Inferior parietal cortex (tissue), 1 donor: ENCODE data around the gene TADA2A.
"Not testable (repeated sequence)": the region's sequence is repeated elsewhere in the genome, so short reads cannot be mapped to it uniquely, and the experiment has no call there.

Experiments
- DNase-seq: peaks from one replicate; pipeline ENCODE4 v3.0.0-alpha.2; 2016; ENCODE audit errors: extremely low spot score

The TADA2A gene

GRCh38 chr17:37399265-37399803 is 7.4 kb upstream of the TADA2A start:
- DNase-seq: no peak

GRCh38 chr17:37400505-37400904 is 6.2 kb upstream of the TADA2A start:
- DNase-seq: no peak

GRCh38 chr17:37405522-37405921 is 1.2 kb upstream of the TADA2A start:
- not testable (repeated sequence) for DNase-seq

- DNase-seq: no peak
These were observed 591 bp upstream of the TADA2A start for GRCh38 chr17:37405955-37406634.

GRCh38 chr17:37408145-37408479 is 1.4 kb downstream of the TADA2A start:
- DNase-seq: not testable (repeated sequence)

GRCh38 chr17:37410357-37410756 is 3.7 kb downstream of the TADA2A start:
- no peak for DNase-seq

GRCh38 chr17:37413875-37414519 is 7.3 kb downstream of the TADA2A start:
- no peak for DNase-seq

GRCh38 chr17:37417852-37418251 is 11.2 kb downstream of the TADA2A start:
- no peak for DNase-seq

GRCh38 chr17:37422971-37423625 is 16.4 kb downstream of the TADA2A start:
- DNase-seq: no peak

GRCh38 chr17:37425268-37425667 is 18.6 kb downstream of the TADA2A start:
- no peak for DNase-seq

GRCh38 chr17:37429039-37429438 is 22.4 kb downstream of the TADA2A start:
- no peak for DNase-seq

GRCh38 chr17:37429453-37429852 is 22.8 kb downstream of the TADA2A start:
- no peak for DNase-seq

GRCh38 chr17:37430051-37430627 is 23.5 kb downstream of the TADA2A start:
- DNase-seq: no peak

GRCh38 chr17:37432671-37433070 is 26.0 kb downstream of the TADA2A start:
- DNase-seq: no peak

- DNase-seq: no peak
These were observed 31.5 kb downstream of the TADA2A start for GRCh38 chr17:37438141-37438540.

GRCh38 chr17:37440424-37440823 is 33.7 kb downstream of the TADA2A start:
- no peak for DNase-seq

GRCh38 chr17:37441369-37442014 is 34.8 kb downstream of the TADA2A start:
- DNase-seq: not testable (repeated sequence)

- no peak for DNase-seq
These were observed 39.3 kb downstream of the TADA2A start for GRCh38 chr17:37446027-37446426.

- DNase-seq: no peak
These were observed 41.0 kb downstream of the TADA2A start for GRCh38 chr17:37447641-37448040.

- no peak for DNase-seq
These were observed 43.4 kb downstream of the TADA2A start for GRCh38 chr17:37450112-37450511.

- not testable (repeated sequence) for DNase-seq
These were observed 51.1 kb downstream of the TADA2A start for GRCh38 chr17:37457801-37458200.

- no peak for DNase-seq
These were observed 52.1 kb downstream of the TADA2A start for GRCh38 chr17:37458805-37459204.
